ENCODE results near the gene ITSN1.

DNA sequence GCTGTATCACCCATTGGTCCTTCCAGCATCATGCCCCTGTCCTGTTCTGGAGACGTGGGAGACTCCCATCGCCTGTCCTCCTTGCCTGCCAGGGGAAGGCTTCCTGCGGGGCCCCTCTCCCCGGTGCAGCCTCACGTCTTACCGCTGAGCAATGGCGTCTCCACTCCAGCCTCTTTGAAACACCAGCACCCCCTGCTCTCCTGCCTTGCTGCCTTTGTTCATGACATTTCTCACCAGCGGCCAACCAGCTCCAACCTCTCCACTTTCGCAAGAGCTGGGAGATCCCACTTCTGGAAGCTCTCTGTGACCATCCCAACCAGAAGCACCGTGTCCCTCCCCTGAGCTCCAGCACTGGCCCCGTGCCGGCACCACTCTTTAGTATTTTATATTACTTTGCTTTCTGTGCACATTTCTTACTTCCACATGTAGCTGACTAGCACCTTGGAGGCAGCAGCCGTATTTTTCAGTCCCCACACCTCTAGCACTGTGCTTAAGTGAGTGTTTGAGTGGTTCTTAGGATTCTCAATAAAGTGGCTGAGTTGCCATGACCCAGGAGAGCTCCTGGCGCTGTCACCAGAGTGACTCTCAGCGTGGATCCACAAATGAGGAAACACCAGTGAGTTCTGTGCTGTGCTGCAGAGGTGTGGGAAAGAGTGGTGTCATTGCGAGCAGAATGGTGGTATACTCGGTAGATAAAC lies 189.8 kb downstream of the ITSN1 start:
- TF ChIP-seq CTCF (IDR thresholded peaks at IDR 0.05) = no peak
- no peak for TF ChIP-seq POLR2A (IDR thresholded peaks at IDR 0.05)
- no peak for TF ChIP-seq POLR2AphosphoS5 (IDR thresholded peaks at IDR 0.05)
- TF ChIP-seq EP300 (IDR thresholded peaks at IDR 0.05) = no peak
